TTC549 (cell line): ENCODE measurements around the gene MARS1.

Experiments used
- FAIRE-seq: peaks from 2 replicates; lab custom pipeline; 2012; peaks lifted over from hg19 to GRCh38; lab: Jason Lieb, UNC

MARS1 gene

GRCh38 chr12:57473392-57473791, 14.5 kb upstream of the MARS1 start:
- FAIRE-seq, result no peak

- no peak for FAIRE-seq
These were observed 14.0 kb upstream of the MARS1 start for GRCh38 chr12:57473886-57474285.

- FAIRE-seq, result no peak
These were observed 13.4 kb upstream of the MARS1 start for GRCh38 chr12:57474430-57474829.

- no peak for FAIRE-seq
These were observed 13.0 kb upstream of the MARS1 start for GRCh38 chr12:57474862-57475261.

GRCh38 chr12:57475271-57476161, 12.4 kb upstream of the MARS1 start:
- no peak for FAIRE-seq

GRCh38 chr12:57476162-57476992, 11.5 kb upstream of the MARS1 start:
- no peak for FAIRE-seq

GRCh38 chr12:57476993-57477709, 10.7 kb upstream of the MARS1 start:
- FAIRE-seq, result no peak

GRCh38 chr12:57477710-57478681, 9.9 kb upstream of the MARS1 start:
- no peak for FAIRE-seq

- FAIRE-seq, result no peak
These were observed 8.9 kb upstream of the MARS1 start for GRCh38 chr12:57479043-57479375.

GRCh38 chr12:57479376-57480115, 8.3 kb upstream of the MARS1 start, which contains the start of gene ARHGAP9:
TSS of gene ARHGAP9 (minus strand) at chr12:57479866. CDS start at chr12:57479406, 460 bp downstream.
- FAIRE-seq, result no peak

GRCh38 chr12:57481671-57482070, 6.2 kb upstream of the MARS1 start:
- FAIRE-seq, result no peak

GRCh38 chr12:57483466-57483865, 4.4 kb upstream of the MARS1 start:
- no peak for FAIRE-seq

- no peak for FAIRE-seq
These were observed 2.2 kb upstream of the MARS1 start for GRCh38 chr12:57485695-57486094.

- FAIRE-seq, result no peak
These were observed 742 bp upstream of the MARS1 start for GRCh38 chr12:57487055-57487596.

- no peak for FAIRE-seq
These were observed 711 bp downstream of the MARS1 start for GRCh38 chr12:57488402-57489156.

GRCh38 chr12:57489157-57489641, 1.3 kb downstream of the MARS1 start:
- no peak for FAIRE-seq

- no peak for FAIRE-seq
These were observed 2.3 kb downstream of the MARS1 start for GRCh38 chr12:57490126-57490525.

- no peak for FAIRE-seq
These were observed 3.8 kb downstream of the MARS1 start for GRCh38 chr12:57491393-57492280.
